K562 (cell line): Measurements from ENCODE around the gene PNPLA8. TPM values are rescaled to one million over a fixed set of nuclear protein-coding genes. Genes with fewer than 3 reads are reported as not detected.
A peak's percentile ranks its signal among the peaks of the same experiment; 100 is the strongest.

Experiments used
- ARID2 ChIP-seq: fragments of 450-650 bp; IDR thresholded peaks from 2 replicates; pipeline ENCODE4 v1.6.1; 2017; ENCODE audit warnings: antibody characterized with exemption, mild to moderate bottlenecking
- BHLHE40 ChIP-seq: IDR thresholded peaks from 2 replicates; pipeline ENCODE4 v1.6.1; 2011; ENCODE audit warnings: low read length, improper control_type of control experiment
- FOSL1 ChIP-seq: fragments of 200-800 bp; sonication (Bioruptor generic); conservative IDR thresholded peaks from 2 replicates; pipeline ENCODE4 v1.6.1; 2016; ENCODE audit warnings: missing genetic modification characterization, missing compliant biosample characterization
- HES1 ChIP-seq: fragments of 450-650 bp; IDR thresholded peaks from 2 replicates; pipeline ENCODE4 v1.6.1; 2016; ENCODE audit warnings: low read depth, mild to moderate bottlenecking, moderate library complexity
- NR3C1 ChIP-seq: sonication (generic); formaldehyde crosslinking; IDR thresholded peaks from 2 replicates; pipeline ENCODE4 v1.8.1; 2022; ENCODE audit warnings: missing genetic modification reagents
- PBX2 ChIP-seq, 2 experiments: IDR thresholded peaks in 1 of 2; conservative IDR thresholded peaks in 1 of 2; 2 replicates each; pipeline ENCODE4 v1.6.1; 2016; ENCODE audit warnings: low read depth in 2 of 2, mild to moderate bottlenecking in 1 of 2, missing compliant biosample characterization in 1 of 2, missing genetic modification characterization in 1 of 2, moderate library complexity in 1 of 2
- PHF21A ChIP-seq: fragments of 450-650 bp; IDR thresholded peaks from 2 replicates; pipeline ENCODE4 v1.6.1; 2017; ENCODE audit warnings: low read depth, borderline replicate concordance
- PREB ChIP-seq: sonication (generic); formaldehyde crosslinking; IDR thresholded peaks from 2 replicates; pipeline ENCODE4 v1.8.1; 2023; ENCODE audit warnings: mild to moderate bottlenecking, missing genetic modification reagents
- STAT5A ChIP-seq: IDR thresholded peaks from 2 replicates; pipeline ENCODE4 v1.6.1; 2012; ENCODE audit warnings: low read length, inconsistent platforms, borderline replicate concordance
- ZFPM2 ChIP-seq: fragments of 250-450 bp; sonication (Bioruptor Pico); IDR thresholded peaks from 2 replicates; pipeline ENCODE4 v1.5.1; 2022; ENCODE audit warnings: mild to moderate bottlenecking
- polyA plus RNA-seq, 8 experiments: library from polyadenylated mRNA; depleted of rRNA in 4 of 8; stranded (reverse) in 5 of 8; unstranded in 3 of 8; fragments of >200 nt; fragmentation: Nextera tagmentation in 2 of 8; fragmentation: Illumina TruSeq in 1 of 8; extraction: Ambion mirVana in 2 of 8; extraction: Trizol in 1 of 8; gene quantifications; 2 replicates each; pipeline versions ENCODE4 v1.2.1 to v1.2.3, GENCODE V29; 2011 to 2014; ENCODE audit warnings: inconsistent platforms in 1 of 8, missing spikeins in 1 of 8
- total RNA-seq, 7 experiments: library from RNA; depleted of rRNA in 6 of 7; stranded (reverse); fragments of >200 nt in 6 of 7; fragmentation: Illumina TruSeq in 2 of 7; extraction: Trizol in 2 of 7; gene quantifications; 2 replicates each; pipeline versions ENCODE4 v1.2.1 to v1.2.3, GENCODE V29; 2011 to 2021; ENCODE audit warnings: low replicate concordance in 1 of 7
- TF ChIP-seq, protein P1 (sequence below): fragments of 450-650 bp; IDR thresholded peaks from 2 replicates; pipeline ENCODE4 v1.6.1; 2017; ENCODE audit warnings: antibody characterized with exemption, mild to moderate bottlenecking

PNPLA8 gene
- total and polyA plus RNA-seq, 9 of the 15 experiments (the other 6 are each of a cell fraction or from before 2014, with no cell fraction given), result 12.8 to 27.6 (median 16.3) TPM

DNA sequence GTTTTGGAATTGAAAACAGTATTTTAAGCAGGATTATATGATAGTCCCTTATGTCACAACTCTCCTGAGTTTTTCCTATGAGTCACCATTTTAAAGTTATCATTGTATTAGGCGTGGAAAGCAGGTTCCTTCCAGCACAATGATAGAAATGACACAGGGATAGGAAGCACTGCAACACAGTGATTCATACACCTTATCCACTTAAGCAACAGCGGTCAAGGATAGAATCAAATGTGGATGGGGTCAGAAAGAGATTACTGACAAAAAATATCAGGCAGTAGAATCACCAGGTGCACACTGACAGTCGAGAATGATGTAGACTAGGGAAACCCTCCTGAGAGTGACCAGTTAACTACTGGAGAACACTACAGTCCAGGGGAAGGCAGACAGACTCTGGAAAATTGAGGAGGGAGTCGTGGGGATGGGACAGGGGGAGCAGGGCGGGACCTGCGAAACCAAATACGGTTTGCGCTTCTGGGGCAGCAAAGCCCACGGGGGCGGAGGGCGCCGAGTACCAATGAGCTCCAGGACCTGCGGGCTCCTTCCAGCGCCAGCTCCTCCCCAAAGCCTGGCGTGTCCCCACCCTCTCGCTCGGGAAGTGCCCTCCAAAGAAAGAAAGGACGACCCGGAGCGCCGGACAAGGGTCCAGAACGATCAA, 479 bp downstream of the PNPLA8 start (continued):
- TF ChIP-seq PHF21A, result 0 out of 2 replicates have a peak, but pooled peaks have one; percentile 8
- TF ChIP-seq PREB (CRISPR knock-in tag), result 0 out of 2 replicates have a peak, but pooled peaks have one; percentile 85
- TF ChIP-seq BHLHE40, result no peak
- TF ChIP-seq HES1, result 0 out of 2 replicates have a peak, but pooled peaks have one; percentile 13
- TF ChIP-seq ZFPM2 (CRISPR knock-in tag), result no peak
- 0 out of 2 replicates have a peak, but pooled peaks have one; percentile 19 for TF ChIP-seq ARID2
- TF ChIP-seq STAT5A, result 0 out of 2 replicates have a peak, but pooled peaks have one; percentile 16
- no peak for TF ChIP-seq PBX2 (CRISPR knock-in tag; IDR thresholded peaks at IDR 0.05; ENCODE audit: low read depth)
- 0 out of 2 replicates have a peak, but pooled peaks have one; percentile 19 for TF ChIP-seq PBX2 (tag; conservative IDR thresholded peaks at IDR 0.05; ENCODE audit: low read depth)
- TF ChIP-seq FOSL1, result peak; percentile 90
- TF ChIP-seq NR3C1, result 0 out of 2 replicates have a peak, but pooled peaks have one; percentile 44
- TF ChIP-seq, protein P1, sequence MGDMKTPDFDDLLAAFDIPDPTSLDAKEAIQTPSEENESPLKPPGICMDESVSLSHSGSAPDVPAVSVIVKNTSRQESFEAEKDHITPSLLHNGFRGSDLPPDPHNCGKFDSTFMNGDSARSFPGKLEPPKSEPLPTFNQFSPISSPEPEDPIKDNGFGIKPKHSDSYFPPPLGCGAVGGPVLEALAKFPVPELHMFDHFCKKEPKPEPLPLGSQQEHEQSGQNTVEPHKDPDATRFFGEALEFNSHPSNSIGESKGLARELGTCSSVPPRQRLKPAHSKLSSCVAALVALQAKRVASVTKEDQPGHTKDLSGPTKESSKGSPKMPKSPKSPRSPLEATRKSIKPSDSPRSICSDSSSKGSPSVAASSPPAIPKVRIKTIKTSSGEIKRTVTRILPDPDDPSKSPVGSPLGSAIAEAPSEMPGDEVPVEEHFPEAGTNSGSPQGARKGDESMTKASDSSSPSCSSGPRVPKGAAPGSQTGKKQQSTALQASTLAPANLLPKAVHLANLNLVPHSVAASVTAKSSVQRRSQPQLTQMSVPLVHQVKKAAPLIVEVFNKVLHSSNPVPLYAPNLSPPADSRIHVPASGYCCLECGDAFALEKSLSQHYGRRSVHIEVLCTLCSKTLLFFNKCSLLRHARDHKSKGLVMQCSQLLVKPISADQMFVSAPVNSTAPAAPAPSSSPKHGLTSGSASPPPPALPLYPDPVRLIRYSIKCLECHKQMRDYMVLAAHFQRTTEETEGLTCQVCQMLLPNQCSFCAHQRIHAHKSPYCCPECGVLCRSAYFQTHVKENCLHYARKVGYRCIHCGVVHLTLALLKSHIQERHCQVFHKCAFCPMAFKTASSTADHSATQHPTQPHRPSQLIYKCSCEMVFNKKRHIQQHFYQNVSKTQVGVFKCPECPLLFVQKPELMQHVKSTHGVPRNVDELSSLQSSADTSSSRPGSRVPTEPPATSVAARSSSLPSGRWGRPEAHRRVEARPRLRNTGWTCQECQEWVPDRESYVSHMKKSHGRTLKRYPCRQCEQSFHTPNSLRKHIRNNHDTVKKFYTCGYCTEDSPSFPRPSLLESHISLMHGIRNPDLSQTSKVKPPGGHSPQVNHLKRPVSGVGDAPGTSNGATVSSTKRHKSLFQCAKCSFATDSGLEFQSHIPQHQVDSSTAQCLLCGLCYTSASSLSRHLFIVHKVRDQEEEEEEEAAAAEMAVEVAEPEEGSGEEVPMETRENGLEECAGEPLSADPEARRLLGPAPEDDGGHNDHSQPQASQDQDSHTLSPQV, result 0 out of 2 replicates have a peak, but pooled peaks have one; percentile 23
